ENCODE measurements around the gene RASGRP4.

DNA sequence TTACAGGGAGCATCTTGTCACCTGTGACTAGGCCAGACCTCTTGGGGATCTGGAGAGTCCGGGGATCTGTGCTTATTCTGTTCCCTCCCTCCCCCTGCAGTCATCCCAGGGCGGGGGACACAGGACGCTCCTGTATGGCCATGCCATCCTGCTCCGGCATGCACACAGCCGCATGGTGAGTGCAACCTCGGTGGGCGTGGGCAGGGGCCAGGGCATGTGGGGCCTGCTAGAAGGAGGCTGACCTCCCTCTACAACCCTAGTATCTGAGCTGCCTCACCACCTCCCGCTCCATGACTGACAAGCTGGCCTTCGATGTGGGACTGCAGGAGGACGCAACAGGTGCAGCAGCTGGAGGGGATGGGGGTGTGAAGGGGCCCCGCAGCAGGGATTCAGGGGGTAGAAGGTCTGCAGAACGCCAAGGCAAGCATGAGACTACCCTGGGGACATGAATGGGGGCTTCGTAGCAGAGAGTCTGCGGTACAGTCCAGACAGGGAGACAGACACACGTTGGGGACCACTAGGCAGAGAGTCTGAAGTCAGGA lies 17.5 kb upstream of the RASGRP4 start:
- TF ChIP-seq, protein P1, sequence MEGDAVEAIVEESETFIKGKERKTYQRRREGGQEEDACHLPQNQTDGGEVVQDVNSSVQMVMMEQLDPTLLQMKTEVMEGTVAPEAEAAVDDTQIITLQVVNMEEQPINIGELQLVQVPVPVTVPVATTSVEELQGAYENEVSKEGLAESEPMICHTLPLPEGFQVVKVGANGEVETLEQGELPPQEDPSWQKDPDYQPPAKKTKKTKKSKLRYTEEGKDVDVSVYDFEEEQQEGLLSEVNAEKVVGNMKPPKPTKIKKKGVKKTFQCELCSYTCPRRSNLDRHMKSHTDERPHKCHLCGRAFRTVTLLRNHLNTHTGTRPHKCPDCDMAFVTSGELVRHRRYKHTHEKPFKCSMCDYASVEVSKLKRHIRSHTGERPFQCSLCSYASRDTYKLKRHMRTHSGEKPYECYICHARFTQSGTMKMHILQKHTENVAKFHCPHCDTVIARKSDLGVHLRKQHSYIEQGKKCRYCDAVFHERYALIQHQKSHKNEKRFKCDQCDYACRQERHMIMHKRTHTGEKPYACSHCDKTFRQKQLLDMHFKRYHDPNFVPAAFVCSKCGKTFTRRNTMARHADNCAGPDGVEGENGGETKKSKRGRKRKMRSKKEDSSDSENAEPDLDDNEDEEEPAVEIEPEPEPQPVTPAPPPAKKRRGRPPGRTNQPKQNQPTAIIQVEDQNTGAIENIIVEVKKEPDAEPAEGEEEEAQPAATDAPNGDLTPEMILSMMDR (IDR thresholded peaks at IDR 0.05): no peak
- no peak for TF ChIP-seq BHLHE40 (IDR thresholded peaks at IDR 0.05; ENCODE audit: low read depth, low read length)
- TF ChIP-seq, protein P2, sequence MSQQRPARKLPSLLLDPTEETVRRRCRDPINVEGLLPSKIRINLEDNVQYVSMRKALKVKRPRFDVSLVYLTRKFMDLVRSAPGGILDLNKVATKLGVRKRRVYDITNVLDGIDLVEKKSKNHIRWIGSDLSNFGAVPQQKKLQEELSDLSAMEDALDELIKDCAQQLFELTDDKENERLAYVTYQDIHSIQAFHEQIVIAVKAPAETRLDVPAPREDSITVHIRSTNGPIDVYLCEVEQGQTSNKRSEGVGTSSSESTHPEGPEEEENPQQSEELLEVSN (IDR thresholded peaks at IDR 0.05; ENCODE audit: borderline replicate concordance, low read depth): no peak

Data from A549 (cell line).